Activated CD4-positive, alpha-beta T cell treated with anti-CD3 and anti-CD28 coated beads, Interleukin-2, amount 10 ng/mL, durations not matched to agents 24 days and 14 days (primary cell): Measurements from ENCODE around the gene SERPINA10. TPM values are rescaled to one million over a fixed set of nuclear protein-coding genes. Genes with fewer than 3 reads are reported as not detected.
"Not testable (repeated sequence)": the region's sequence is repeated elsewhere in the genome, so short reads cannot be mapped to it uniquely, and the experiment has no call there.

Source experiments
- DNase-seq: peaks from one replicate; pipeline ENCODE4 v3.0.0; 2022
- H3K27ac Mint-ChIP-seq: one replicate; pipeline ENCODE4 v1.8.0; 2022; ENCODE audit warnings: mild to moderate bottlenecking, mixed read lengths
- H3K27me3 Mint-ChIP-seq: one replicate; pipeline ENCODE4 v1.8.0; 2022; ENCODE audit warnings: mixed read lengths
- H3K36me3 Mint-ChIP-seq: one replicate; pipeline ENCODE4 v1.8.0; 2022; ENCODE audit warnings: low read depth, mild to moderate bottlenecking, mixed read lengths
- H3K4me1 Mint-ChIP-seq: one replicate; pipeline ENCODE4 v1.8.0; 2021; ENCODE audit warnings: mixed read lengths
- H3K4me3 Mint-ChIP-seq: one replicate; pipeline ENCODE4 v1.8.0; 2022; ENCODE audit warnings: mild to moderate bottlenecking, moderate library complexity, mixed read lengths
- H3K9me3 Mint-ChIP-seq: one replicate; pipeline ENCODE4 v1.8.0; 2021; ENCODE audit warnings: mixed read lengths
- intact Hi-C: fragments of 100-400 bp; cut with micrococcal nuclease; formaldehyde crosslinking; loops from one replicate; pipeline ENCODE4 v1.15.1; 2023
- total RNA-seq: library from RNA; stranded (reverse); gene quantifications from 2 replicates; pipeline ENCODE4 v1.2.3, GENCODE V29; 2022

The SERPINA10 gene
- total RNA-seq, 1 donor from 2014 or later = not detected

- DNase-seq = no peak
- H3K4me3 Mint-ChIP-seq = no peak overlapping the region
- H3K4me1 Mint-ChIP-seq = no peaks in the 10 kb centered on the region
- peaks cover 13% of the 10 kb centered on the region for H3K9me3 Mint-ChIP-seq
- no peaks in the 10 kb centered on the region for H3K36me3 Mint-ChIP-seq
- H3K27ac Mint-ChIP-seq = no peak overlapping the region
- intact Hi-C loops = loop anchor here (10.0 kb wide), 1 partner anchor 271 kb away; no protein-coding TSS in a partner anchor
- H3K27me3 Mint-ChIP-seq = no peaks in the 10 kb centered on the region
Observed at GRCh38 chr14:94305620-94306019, 12.6 kb upstream of the SERPINA10 start.

DNA sequence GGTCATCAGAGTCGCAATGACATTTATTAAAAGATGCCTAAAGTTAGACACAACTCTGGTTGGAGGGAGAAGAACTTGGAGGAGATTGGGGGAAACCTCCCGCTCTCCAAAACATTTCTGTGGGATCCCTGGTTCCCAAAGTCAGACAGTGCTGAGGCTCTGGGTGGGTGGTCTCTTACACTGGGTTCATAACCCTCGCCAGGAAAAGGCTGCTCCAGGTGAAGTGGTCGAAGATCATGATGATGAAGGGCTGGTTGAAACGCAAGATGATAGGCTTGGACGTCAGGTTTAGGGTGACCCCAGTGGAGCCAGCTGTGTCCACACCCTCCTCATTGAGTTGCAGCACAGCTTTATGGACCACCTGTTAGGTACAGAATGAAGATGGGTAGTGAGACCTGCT lies 11.2 kb upstream of the SERPINA10 start:
- Mint-ChIP-seq H3K4me3 (no peak overlapping the region), H3K27me3 (no peaks in the 10 kb centered on the region), H3K36me3 (no peaks in the 10 kb centered on the region), H3K27ac (no peak overlapping the region), H3K4me1 (no peaks in the 10 kb centered on the region), H3K9me3 (peaks cover 13% of the 10 kb centered on the region)
- peak; percentile 37 for DNase-seq
- intact Hi-C loops = loop anchor here (10.0 kb wide), 1 partner anchor 269 kb away; no protein-coding TSS in a partner anchor

DNA sequence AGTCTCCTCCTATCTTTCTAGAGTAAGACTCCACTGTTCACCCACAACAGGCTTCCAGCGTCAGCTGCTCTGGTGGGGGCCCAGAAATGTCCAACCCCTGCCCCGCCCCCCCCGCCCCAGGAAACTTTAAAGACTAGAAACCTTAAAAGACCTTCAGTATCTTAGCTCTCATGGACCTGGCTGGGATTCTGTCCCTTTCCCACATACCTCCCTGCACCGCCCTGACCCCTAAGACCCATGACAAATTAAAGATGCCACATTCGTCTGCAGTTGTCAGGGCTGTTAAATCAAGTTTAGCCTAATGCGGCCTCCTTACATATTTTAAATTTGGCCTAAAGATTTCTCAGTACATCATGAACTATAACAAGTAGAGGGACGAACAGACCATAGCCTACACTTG lies 10.0 kb upstream of the SERPINA10 start:
- intact Hi-C loops = loop anchor here (10.0 kb wide), 1 partner anchor 268 kb away; no protein-coding TSS in a partner anchor
- Mint-ChIP-seq H3K4me3 (no peak overlapping the region), H3K27me3 (no peaks in the 10 kb centered on the region), H3K36me3 (no peaks in the 10 kb centered on the region), H3K9me3 (peaks cover 8% of the 10 kb centered on the region), H3K27ac (no peak overlapping the region), H3K4me1 (no peaks in the 10 kb centered on the region)
- DNase-seq = peak; percentile 36

GRCh38 chr14:94298130-94298529 lies 5.1 kb upstream of the SERPINA10 start:
- peaks cover 9% of the 10 kb centered on the region for H3K9me3 Mint-ChIP-seq
- H3K36me3 Mint-ChIP-seq = no peaks in the 10 kb centered on the region
- H3K27ac Mint-ChIP-seq = no peak overlapping the region
- intact Hi-C loops = no loop called here
- no peaks in the 10 kb centered on the region for H3K4me1 Mint-ChIP-seq
- no peak overlapping the region for H3K4me3 Mint-ChIP-seq
- no peaks in the 10 kb centered on the region for H3K27me3 Mint-ChIP-seq
- no peak for DNase-seq

GRCh38 chr14:94296181-94296545 lies 3.1 kb upstream of the SERPINA10 start:
- H3K4me1 Mint-ChIP-seq, DNase-seq, H3K4me3 Mint-ChIP-seq, H3K27me3 Mint-ChIP-seq, intact Hi-C loops, H3K36me3 Mint-ChIP-seq, H3K9me3 Mint-ChIP-seq, H3K27ac Mint-ChIP-seq: not testable (repeated sequence)

DNA sequence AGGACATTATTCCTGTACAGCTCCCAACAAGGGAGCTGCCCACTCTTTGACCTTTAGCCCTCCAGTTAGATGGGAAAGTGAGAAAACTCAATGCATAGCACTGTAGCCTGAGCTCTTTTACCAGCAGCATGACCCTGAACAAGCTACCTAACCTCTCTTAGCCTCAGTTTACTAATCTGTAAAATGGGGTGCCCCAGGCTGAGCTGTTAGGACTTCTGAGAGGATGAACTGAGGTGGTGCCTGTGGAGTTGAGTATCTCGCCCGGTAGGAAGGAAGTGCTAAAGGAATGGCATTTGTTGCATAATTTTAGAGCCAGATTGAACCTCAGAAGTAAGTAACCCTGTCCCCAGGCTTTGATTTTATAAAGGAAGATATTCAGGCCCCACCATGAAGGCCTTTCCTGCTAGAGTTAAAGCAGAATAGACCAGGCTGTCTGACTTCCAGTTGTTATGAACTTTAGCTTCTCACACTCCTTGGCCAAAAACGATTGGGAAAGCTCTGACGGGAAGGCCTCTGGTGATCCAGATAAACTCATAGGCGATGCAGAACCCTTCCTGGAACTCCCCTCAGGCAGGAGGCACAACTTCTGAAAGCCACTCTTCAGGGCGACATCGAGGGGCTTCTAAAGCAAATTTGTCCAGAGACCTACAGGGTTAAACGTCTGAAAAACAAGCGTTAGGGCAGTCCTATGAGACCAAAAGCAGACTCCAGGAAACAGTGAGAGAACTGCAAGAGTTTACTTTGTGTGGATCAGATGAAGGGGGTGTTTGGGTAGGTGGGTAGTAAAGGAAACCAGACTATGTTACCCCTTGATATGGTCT lies 2.5 kb upstream of the SERPINA10 start:
- Mint-ChIP-seq H3K36me3 (no peaks in the 10 kb centered on the region), H3K9me3 (peaks cover 9% of the 10 kb centered on the region), H3K27me3 (no peaks in the 10 kb centered on the region), H3K4me1 (no peaks in the 10 kb centered on the region), H3K27ac (no peak overlapping the region), H3K4me3 (no peak overlapping the region)
- intact Hi-C loops = no loop called here
- DNase-seq = peak; percentile 42

GRCh38 chr14:94293578-94293924 lies 483 bp upstream of the SERPINA10 start:
- no peaks in the 10 kb centered on the region for H3K36me3 Mint-ChIP-seq
- H3K4me3 Mint-ChIP-seq = no peak overlapping the region
- H3K9me3 Mint-ChIP-seq = peaks cover 6% of the 10 kb centered on the region
- H3K27me3 Mint-ChIP-seq = no peaks in the 10 kb centered on the region
- intact Hi-C loops = no loop called here
- DNase-seq = no peak
- no peak overlapping the region for H3K27ac Mint-ChIP-seq
- H3K4me1 Mint-ChIP-seq = no peaks in the 10 kb centered on the region

DNA sequence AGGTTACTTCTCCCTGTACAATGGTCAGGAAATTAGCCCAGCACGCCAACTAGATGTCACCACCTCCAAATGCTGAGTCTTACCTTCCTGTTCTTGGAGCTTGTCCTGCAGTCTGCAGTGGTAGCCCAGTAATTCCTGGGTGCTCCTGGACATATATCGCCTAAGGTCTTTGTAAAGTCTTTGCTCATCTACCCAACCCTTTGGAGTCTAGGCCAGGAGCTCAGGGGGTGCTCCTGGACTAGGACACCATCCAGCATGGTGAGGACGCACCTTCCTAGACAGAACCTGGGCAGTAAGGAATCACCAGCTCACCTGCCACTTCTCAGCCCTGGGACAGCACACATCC lies 569 bp downstream of the SERPINA10 start:
- no peaks in the 10 kb centered on the region for H3K4me1 Mint-ChIP-seq
- H3K27me3 Mint-ChIP-seq = no peaks in the 10 kb centered on the region
- H3K36me3 Mint-ChIP-seq = no peaks in the 10 kb centered on the region
- H3K9me3 Mint-ChIP-seq = no peaks in the 10 kb centered on the region
- peak; percentile 38 for DNase-seq
- intact Hi-C loops = no loop called here
- no peak overlapping the region for H3K27ac Mint-ChIP-seq
- no peak overlapping the region for H3K4me3 Mint-ChIP-seq

GRCh38 chr14:94291906-94292525 lies 1.1 kb downstream of the SERPINA10 start:
- no peak overlapping the region for H3K27ac Mint-ChIP-seq
- H3K4me1 Mint-ChIP-seq = no peaks in the 10 kb centered on the region
- intact Hi-C loops = no loop called here
- H3K27me3 Mint-ChIP-seq = no peaks in the 10 kb centered on the region
- no peaks in the 10 kb centered on the region for H3K9me3 Mint-ChIP-seq
- no peaks in the 10 kb centered on the region for H3K36me3 Mint-ChIP-seq
- H3K4me3 Mint-ChIP-seq = no peak overlapping the region
- no peak for DNase-seq

DNA sequence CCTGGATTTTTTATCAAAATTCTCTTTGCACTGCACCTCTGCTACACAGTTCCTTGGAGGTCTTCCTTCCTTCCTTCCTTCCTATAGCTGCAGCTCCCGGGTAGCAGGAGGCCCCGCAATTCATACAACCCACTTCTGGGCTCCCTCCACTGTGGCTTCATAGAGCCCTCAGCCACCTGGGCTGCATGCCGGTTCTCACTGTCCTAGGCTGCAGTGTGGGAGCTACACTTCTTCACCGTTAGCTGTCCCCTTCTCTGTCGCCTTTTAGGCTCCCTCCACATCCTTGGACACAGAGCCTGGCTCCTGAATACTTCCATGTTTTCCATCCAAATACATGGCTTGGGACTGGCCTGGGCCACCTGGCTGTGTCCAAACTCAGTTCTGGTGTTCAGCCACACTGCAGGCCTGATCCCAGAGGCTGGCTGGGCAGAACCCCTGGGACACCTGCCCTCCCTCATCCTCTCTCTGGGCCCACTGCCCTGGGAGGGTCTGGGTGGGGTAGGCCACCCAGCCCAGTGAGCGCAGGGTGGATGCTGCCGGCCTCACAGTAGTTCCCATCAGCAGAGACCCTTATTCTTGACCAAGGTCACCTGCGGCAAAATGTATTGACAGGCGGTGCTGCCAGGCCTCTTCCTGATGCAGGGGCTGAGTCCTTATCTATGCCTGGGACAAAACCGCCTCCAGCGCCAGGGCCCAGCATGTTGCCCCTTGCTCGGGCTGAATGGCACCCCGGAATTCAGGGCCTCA lies 1.7 kb downstream of the SERPINA10 start:
- Mint-ChIP-seq H3K9me3 (no peaks in the 10 kb centered on the region), H3K27me3 (no peaks in the 10 kb centered on the region), H3K4me3 (no peak overlapping the region), H3K27ac (no peak overlapping the region), H3K36me3 (no peaks in the 10 kb centered on the region), H3K4me1 (no peaks in the 10 kb centered on the region)
- intact Hi-C loops = no loop called here
- DNase-seq = no peak

DNA sequence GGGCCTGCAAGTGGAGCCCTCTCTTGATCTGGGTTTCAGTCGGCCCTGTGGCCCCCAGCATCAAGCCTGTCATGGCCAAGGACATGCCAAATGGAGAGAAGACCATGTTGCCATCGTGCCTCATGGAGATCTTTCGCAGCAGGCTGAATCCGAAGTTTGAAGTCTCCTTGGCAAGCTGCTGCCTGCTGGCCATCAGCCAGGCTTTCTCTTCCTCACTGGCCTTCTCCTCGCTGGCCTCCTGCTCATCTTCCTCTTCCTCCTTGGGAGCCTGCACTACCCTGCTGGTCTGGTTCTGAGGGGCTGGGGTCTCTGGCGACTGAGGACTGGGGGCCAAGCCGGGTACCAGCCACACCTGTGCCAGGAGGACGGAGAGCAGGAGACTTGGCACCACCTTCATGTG lies 2.9 kb downstream of the SERPINA10 start:
- no peaks in the 10 kb centered on the region for H3K36me3 Mint-ChIP-seq
- no peaks in the 10 kb centered on the region for H3K4me1 Mint-ChIP-seq
- H3K9me3 Mint-ChIP-seq = no peaks in the 10 kb centered on the region
- H3K27ac Mint-ChIP-seq = no peak overlapping the region
- intact Hi-C loops = no loop called here
- peak; percentile 43 for DNase-seq
- no peaks in the 10 kb centered on the region for H3K27me3 Mint-ChIP-seq
- no peak overlapping the region for H3K4me3 Mint-ChIP-seq

GRCh38 chr14:94288610-94289465 lies 4.2 kb downstream of the SERPINA10 start:
- Mint-ChIP-seq H3K36me3 (no peaks in the 10 kb centered on the region), H3K4me1 (no peaks in the 10 kb centered on the region), H3K9me3 (no peaks in the 10 kb centered on the region), H3K27me3 (no peaks in the 10 kb centered on the region), H3K27ac (no peak overlapping the region), H3K4me3 (no peak overlapping the region)
- intact Hi-C loops = no loop called here
- peak; percentile 45 for DNase-seq

DNA sequence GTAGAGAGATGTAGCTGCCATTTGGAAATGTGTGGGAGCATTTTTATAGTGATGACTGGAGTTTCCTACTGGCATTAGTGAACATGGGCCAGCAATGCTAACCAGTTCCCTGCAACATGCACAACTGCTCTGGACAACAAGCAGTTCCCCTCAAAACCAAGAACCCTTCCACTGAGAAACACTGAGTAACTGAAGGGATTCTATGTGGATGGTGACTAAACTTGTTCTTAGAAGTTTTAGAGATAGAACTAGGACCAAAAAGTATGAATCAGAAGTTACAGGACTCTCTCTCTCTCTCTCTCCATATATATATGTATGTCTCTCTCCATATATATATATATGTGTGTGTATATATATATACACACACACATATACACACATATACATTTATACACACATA lies 7.9 kb downstream of the SERPINA10 start:
- no peak for DNase-seq
- H3K4me3 Mint-ChIP-seq = no peak overlapping the region
- H3K9me3 Mint-ChIP-seq = no peaks in the 10 kb centered on the region
- intact Hi-C loops = no loop called here
- H3K4me1 Mint-ChIP-seq = no peaks in the 10 kb centered on the region
- H3K27ac Mint-ChIP-seq = no peak overlapping the region
- H3K27me3 Mint-ChIP-seq = no peaks in the 10 kb centered on the region
- H3K36me3 Mint-ChIP-seq = no peaks in the 10 kb centered on the region
